ENCODE data around the gene PARG.
"Not testable (repeated sequence)": the region's sequence is repeated elsewhere in the genome, so short reads cannot be mapped to it uniquely, and the experiment has no call there.

The PARG gene

DNA sequence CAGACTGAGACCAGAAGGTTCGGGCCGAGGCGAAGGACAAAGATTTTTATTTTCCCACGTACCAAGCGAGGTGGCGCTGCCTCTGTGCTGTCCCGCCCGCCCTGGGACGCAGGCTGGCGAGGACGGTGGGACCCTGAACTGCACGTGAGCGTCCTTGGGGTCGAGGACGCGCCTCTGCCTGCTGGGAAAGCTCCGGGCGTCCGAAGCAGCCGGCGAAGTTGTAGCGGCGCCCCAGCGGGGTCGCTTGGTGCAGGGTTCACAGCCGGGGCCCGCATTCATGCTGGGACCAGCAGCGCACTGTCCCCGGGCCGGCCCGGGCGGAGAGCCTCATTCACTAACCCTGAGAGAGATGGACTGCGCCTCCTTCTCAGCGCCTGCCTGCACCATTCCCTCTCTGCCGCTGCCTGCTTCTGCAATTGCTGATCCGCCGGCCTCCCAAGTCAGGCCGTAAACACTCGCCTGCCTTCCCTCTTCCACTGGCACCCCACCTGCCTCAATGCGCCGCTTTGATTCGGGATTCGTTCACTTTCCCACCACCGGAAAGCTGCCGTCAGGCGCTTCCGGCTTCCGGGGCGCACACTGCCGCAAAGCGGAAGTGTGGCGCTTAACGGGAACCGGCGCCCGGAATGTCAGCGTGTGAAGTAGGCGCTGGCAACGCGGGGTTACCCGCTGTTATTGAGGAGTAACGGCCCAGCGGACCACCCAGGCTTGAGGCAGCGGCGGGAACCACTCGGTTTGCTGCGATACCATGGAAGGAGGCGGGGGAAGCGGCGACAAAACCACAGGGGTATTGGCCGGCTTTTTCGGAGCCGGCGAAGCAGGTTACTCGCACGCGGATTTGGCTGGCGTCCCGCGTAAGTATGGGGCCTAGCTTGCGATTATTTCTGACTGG, at the start of gene PARG, which contains the start of gene TIMM23B:
PARG (minus strand) TSS at position 581 of the 892 bp plus-strand sequence; CDS start at position 279, 302 bp downstream.
TIMM23B (plus strand) TSS at position 607 of the 892 bp plus-strand sequence; CDS start at position 749, 142 bp downstream.
- H3K9me3 ChIP-seq (ENCODE audit: insufficient read depth, low read length); H4K20me1 ChIP-seq (ENCODE audit: low read depth, low read length); H3K9me2 ChIP-seq (replicated peaks; ENCODE audit: insufficient read depth, low read length); H3K36me3 ChIP-seq (ENCODE audit: low read length); H3F3A ChIP-seq (ENCODE audit: insufficient read depth); H3K27me3 ChIP-seq (ENCODE audit: low read length): not testable (repeated sequence)
- peak within 1 kb of the TSS; percentile 76 for H2AFZ ChIP-seq (ENCODE audit: low read depth, low read length, severe bottlenecking)
- H3K79me2 ChIP-seq (ENCODE audit: insufficient read depth, low read length): peaks cover 56% of the 10 kb centered on the region
- H3K9ac ChIP-seq (ENCODE audit: low read length): peak within 1 kb of the TSS; percentile 86
- H3K27ac ChIP-seq (ENCODE audit: low read depth, low read length): peak within 1 kb of the TSS; percentile 26; the same call in 1 of the 2 replicates
- H3K4me2 ChIP-seq (ENCODE audit: low read depth, low read length, poor library complexity, severe bottlenecking): peak within 1 kb of the TSS; percentile 76
- peak within 1 kb of the TSS; percentile 78 for H3K4me3 ChIP-seq (ENCODE audit: insufficient read depth, low read length, poor library complexity, severe bottlenecking)

DNA sequence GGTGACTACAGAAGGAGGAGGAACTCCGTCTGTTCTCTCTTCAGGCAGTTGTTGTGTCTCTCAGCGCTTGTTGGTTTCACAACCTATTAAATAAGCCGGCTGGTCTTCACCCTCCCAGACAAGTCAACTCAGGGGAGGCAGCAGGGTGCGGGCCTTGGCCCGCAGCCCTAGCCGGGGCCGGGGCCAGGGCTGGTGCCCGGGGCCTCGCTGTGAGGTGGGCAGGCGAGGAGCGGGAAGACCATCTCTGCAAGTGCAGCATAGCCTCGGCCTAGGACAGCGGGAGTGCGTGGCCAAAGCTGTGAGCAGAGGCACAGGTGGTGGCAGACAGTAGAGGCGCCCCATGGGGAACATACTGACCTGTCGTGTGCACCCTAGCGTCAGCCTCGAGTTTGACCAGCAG, 46.5 kb upstream of the PARG start, which contains the start of gene AGAP6:
AGAP6 (plus strand) TSS at position 31 of the 400 bp plus-strand sequence; CDS start at position 341, 310 bp downstream.
- not testable (repeated sequence) for H3K4me3 ChIP-seq (ENCODE audit: insufficient read depth, low read length, poor library complexity, severe bottlenecking); H4K20me1 ChIP-seq (ENCODE audit: low read depth, low read length); H3K9ac ChIP-seq (ENCODE audit: low read length); H2AFZ ChIP-seq (ENCODE audit: low read depth, low read length, severe bottlenecking); H3K9me2 ChIP-seq (replicated peaks; ENCODE audit: insufficient read depth, low read length); H3K27ac ChIP-seq (ENCODE audit: low read depth, low read length); H3K27me3 ChIP-seq (ENCODE audit: low read length); H3K4me2 ChIP-seq (ENCODE audit: low read depth, low read length, poor library complexity, severe bottlenecking); H3K79me2 ChIP-seq (ENCODE audit: insufficient read depth, low read length); H3F3A ChIP-seq (ENCODE audit: insufficient read depth); H3K36me3 ChIP-seq (ENCODE audit: low read length); H3K9me3 ChIP-seq (ENCODE audit: insufficient read depth, low read length)

DNA sequence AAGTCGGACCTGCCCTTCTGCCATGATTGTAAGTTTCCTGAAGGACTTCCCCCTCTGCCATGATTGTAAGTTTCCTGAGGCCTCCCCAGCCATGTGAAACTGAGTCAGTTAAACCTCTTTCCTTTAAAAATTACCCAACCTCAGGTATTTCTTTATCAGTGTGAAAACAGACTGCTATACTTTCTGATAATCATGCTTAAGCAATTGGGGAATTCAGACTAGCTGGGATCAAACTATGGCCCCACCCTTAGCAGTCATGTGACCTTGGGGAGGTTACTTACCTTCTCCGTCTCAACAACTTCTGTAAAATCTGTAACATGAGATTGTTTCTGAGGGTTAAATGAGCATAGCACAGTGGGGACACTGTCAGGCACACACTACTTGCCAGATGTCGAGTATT, 45.4 kb upstream of the PARG start:
- not testable (repeated sequence) for H2AFZ ChIP-seq (ENCODE audit: low read depth, low read length, severe bottlenecking); H4K20me1 ChIP-seq (ENCODE audit: low read depth, low read length); H3K4me2 ChIP-seq (ENCODE audit: low read depth, low read length, poor library complexity, severe bottlenecking); H3K27ac ChIP-seq (ENCODE audit: low read depth, low read length); H3K9me2 ChIP-seq (replicated peaks; ENCODE audit: insufficient read depth, low read length); H3K36me3 ChIP-seq (ENCODE audit: low read length); H3F3A ChIP-seq (ENCODE audit: insufficient read depth); H3K4me3 ChIP-seq (ENCODE audit: insufficient read depth, low read length, poor library complexity, severe bottlenecking); H3K9ac ChIP-seq (ENCODE audit: low read length); H3K9me3 ChIP-seq (ENCODE audit: insufficient read depth, low read length); H3K27me3 ChIP-seq (ENCODE audit: low read length); H3K79me2 ChIP-seq (ENCODE audit: insufficient read depth, low read length)

DNA sequence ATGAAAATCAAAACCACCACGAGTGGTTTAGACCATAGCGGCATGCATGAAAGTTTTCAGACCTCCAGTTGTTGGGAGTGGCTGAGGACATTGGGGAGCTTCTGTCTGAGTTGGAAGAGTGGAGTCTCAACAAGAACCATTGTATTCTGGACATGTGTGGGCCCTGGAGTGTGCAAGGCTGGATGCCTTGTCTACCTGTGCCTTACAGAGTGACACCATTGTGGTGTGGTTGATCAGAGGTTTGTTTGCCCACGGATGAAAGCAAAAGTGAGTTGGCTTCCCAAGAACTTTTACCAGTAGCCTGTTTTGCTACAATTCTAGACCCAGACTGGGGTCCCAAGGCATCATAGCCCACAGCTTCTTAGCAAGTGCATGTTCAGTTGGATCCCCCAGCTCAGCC, 35.9 kb upstream of the PARG start:
- H3K9me2 ChIP-seq (replicated peaks; ENCODE audit: insufficient read depth, low read length); H3K4me2 ChIP-seq (ENCODE audit: low read depth, low read length, poor library complexity, severe bottlenecking); H3F3A ChIP-seq (ENCODE audit: insufficient read depth); H2AFZ ChIP-seq (ENCODE audit: low read depth, low read length, severe bottlenecking); H3K27me3 ChIP-seq (ENCODE audit: low read length); H3K9ac ChIP-seq (ENCODE audit: low read length); H3K9me3 ChIP-seq (ENCODE audit: insufficient read depth, low read length); H3K79me2 ChIP-seq (ENCODE audit: insufficient read depth, low read length); H3K36me3 ChIP-seq (ENCODE audit: low read length); H4K20me1 ChIP-seq (ENCODE audit: low read depth, low read length); H3K27ac ChIP-seq (ENCODE audit: low read depth, low read length); H3K4me3 ChIP-seq (ENCODE audit: insufficient read depth, low read length, poor library complexity, severe bottlenecking): not testable (repeated sequence)

DNA sequence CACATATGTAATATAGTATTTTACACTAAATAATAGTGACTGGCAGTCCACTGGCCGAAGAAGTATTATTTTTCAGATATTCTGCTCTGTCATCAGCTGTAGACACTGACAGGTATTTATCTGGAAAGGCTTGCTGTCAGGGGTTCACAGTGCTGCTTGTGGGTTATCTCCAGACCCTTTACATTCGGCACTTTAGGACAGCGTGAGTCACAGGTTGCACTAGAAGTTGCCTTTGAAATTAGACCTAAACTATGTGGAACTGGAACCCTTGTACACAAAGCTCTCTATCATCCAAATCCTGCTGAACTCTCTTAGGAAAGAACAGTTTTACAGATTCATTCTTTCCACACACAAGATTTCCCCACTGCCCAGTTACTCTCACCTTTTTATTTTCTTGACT, 30.3 kb upstream of the PARG start:
- H3K4me2 ChIP-seq (ENCODE audit: low read depth, low read length, poor library complexity, severe bottlenecking); H2AFZ ChIP-seq (ENCODE audit: low read depth, low read length, severe bottlenecking); H3K9ac ChIP-seq (ENCODE audit: low read length); H3K36me3 ChIP-seq (ENCODE audit: low read length); H4K20me1 ChIP-seq (ENCODE audit: low read depth, low read length); H3K79me2 ChIP-seq (ENCODE audit: insufficient read depth, low read length); H3K27ac ChIP-seq (ENCODE audit: low read depth, low read length); H3K9me2 ChIP-seq (replicated peaks; ENCODE audit: insufficient read depth, low read length); H3K9me3 ChIP-seq (ENCODE audit: insufficient read depth, low read length); H3K4me3 ChIP-seq (ENCODE audit: insufficient read depth, low read length, poor library complexity, severe bottlenecking); H3K27me3 ChIP-seq (ENCODE audit: low read length); H3F3A ChIP-seq (ENCODE audit: insufficient read depth): not testable (repeated sequence)

DNA sequence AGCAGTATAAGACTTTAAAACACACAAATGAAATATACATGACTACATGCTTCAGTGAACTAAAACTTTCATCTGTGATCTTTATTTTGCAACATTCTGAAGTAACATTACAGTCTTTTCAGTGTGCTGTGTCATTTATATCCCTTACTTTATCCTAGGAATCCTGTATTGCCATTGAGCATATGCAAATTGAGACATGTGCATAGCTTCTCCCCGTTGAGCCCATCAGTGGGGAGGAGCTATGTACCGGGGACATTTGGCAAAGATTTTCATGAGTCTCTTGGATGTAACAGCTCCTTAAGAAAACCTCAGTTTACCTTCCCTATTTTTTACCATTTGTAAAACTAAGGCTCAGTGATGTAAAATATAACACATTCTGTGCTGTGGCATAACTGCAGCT, 29.6 kb upstream of the PARG start:
- H2AFZ ChIP-seq (ENCODE audit: low read depth, low read length, severe bottlenecking); H3K9me2 ChIP-seq (replicated peaks; ENCODE audit: insufficient read depth, low read length); H3K27me3 ChIP-seq (ENCODE audit: low read length); H3F3A ChIP-seq (ENCODE audit: insufficient read depth); H3K4me2 ChIP-seq (ENCODE audit: low read depth, low read length, poor library complexity, severe bottlenecking); H3K36me3 ChIP-seq (ENCODE audit: low read length); H3K27ac ChIP-seq (ENCODE audit: low read depth, low read length); H3K4me3 ChIP-seq (ENCODE audit: insufficient read depth, low read length, poor library complexity, severe bottlenecking); H3K9ac ChIP-seq (ENCODE audit: low read length); H3K9me3 ChIP-seq (ENCODE audit: insufficient read depth, low read length); H3K79me2 ChIP-seq (ENCODE audit: insufficient read depth, low read length); H4K20me1 ChIP-seq (ENCODE audit: low read depth, low read length): not testable (repeated sequence)

DNA sequence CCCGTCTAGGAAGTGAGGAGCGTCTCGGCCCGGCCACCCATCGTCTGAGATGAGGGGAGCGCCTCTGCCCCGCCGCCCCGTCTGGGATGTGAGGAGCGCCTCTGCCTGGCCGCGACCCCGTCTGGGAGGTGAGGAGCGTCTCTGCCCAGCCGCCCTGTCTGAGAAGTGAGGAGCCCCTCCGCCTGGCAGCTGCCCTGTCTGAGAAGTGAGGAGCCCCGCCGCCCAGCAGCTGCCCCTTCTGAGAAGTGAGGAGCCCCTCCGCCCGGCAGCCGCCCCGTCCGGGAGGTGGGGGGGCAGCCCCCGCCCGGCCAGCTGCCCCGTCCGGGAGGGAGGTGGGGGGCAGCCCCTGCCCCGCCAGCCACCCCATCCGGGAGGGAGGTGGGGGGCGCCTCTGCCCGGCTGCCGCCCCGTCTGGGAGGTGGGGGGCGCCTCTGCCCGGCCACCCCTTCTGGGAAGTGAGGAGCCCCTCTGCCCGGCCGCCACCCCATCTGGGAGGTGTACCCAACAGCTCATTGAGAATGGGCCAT, 28.6 kb upstream of the PARG start:
- H3K36me3 ChIP-seq (ENCODE audit: low read length): not testable (repeated sequence)

DNA sequence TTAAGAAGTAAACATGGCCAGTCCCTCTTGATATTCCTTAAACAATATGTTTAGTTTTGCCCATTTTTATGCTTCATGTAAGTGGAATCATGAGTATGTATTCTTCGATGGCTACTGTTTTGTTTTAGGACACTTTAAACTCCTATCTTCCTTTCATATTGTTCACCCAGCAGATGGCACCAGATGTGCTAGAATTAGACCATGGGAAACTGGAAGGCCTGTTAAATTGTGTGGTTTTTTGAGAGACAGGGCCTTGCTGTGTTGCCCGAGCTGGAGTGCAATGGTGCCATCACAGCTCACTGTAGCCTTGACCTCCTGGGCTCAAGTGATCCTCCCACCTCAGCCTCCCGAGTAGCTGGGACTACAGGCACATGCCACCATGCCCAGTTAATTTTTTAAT, 11.3 kb upstream of the PARG start:
- H2AFZ ChIP-seq (ENCODE audit: low read depth, low read length, severe bottlenecking); H3K9me2 ChIP-seq (replicated peaks; ENCODE audit: insufficient read depth, low read length); H3F3A ChIP-seq (ENCODE audit: insufficient read depth); H3K9me3 ChIP-seq (ENCODE audit: insufficient read depth, low read length); H3K27me3 ChIP-seq (ENCODE audit: low read length); H3K79me2 ChIP-seq (ENCODE audit: insufficient read depth, low read length); H3K27ac ChIP-seq (ENCODE audit: low read depth, low read length); H3K4me2 ChIP-seq (ENCODE audit: low read depth, low read length, poor library complexity, severe bottlenecking); H3K4me3 ChIP-seq (ENCODE audit: insufficient read depth, low read length, poor library complexity, severe bottlenecking); H4K20me1 ChIP-seq (ENCODE audit: low read depth, low read length); H3K9ac ChIP-seq (ENCODE audit: low read length); H3K36me3 ChIP-seq (ENCODE audit: low read length): not testable (repeated sequence)

More for the DNA sequence above, 28.6 kb upstream of the PARG start:
- H3K79me2 ChIP-seq (ENCODE audit: insufficient read depth, low read length); H3K9ac ChIP-seq (ENCODE audit: low read length); H3K27ac ChIP-seq (ENCODE audit: low read depth, low read length); H3K4me2 ChIP-seq (ENCODE audit: low read depth, low read length, poor library complexity, severe bottlenecking); H3K9me3 ChIP-seq (ENCODE audit: insufficient read depth, low read length); H3K9me2 ChIP-seq (replicated peaks; ENCODE audit: insufficient read depth, low read length); H2AFZ ChIP-seq (ENCODE audit: low read depth, low read length, severe bottlenecking); H3K4me3 ChIP-seq (ENCODE audit: insufficient read depth, low read length, poor library complexity, severe bottlenecking); H3K27me3 ChIP-seq (ENCODE audit: low read length); H3F3A ChIP-seq (ENCODE audit: insufficient read depth); H4K20me1 ChIP-seq (ENCODE audit: low read depth, low read length): not testable (repeated sequence)
